GM12878 (cell line): ENCODE results near the gene DNAI7. TPM values are rescaled to one million over a fixed set of nuclear protein-coding genes. Genes with fewer than 3 reads are reported as not detected.

Experiments used
- ATAC-seq: fragments of 200-7000 bp; cut with Tn5 transposase; 3 replicates; pipeline ENCODE4 v1.9.1; 2020; ENCODE audit warnings: mild to moderate bottlenecking, moderate library complexity
- BruUV-seq: library from RNA; stranded (reverse); fragments of 400-500 nt; replicated peaks from 2 replicates; lab custom pipeline; 2021; lab: Mats Ljungman, UMichigan
- CTCF ChIA-PET: fragments of 300-600 bp; sonication (Branson Sonifier 250); formaldehyde crosslinking; extraction: SDS; loops from one replicate; lab custom pipeline; 2021; ENCODE audit warnings: inconsistent platforms; lab: Yijun Ruan, JAX
- POLR2A ChIA-PET: fragments of 350-600 bp; formaldehyde crosslinking; extraction: SDS; loops from one replicate; lab custom pipeline; 2021; ENCODE audit warnings: inconsistent platforms; lab: Charles Lee
- RAD21 ChIA-PET: fragments of 300-600 bp; sonication (Branson Sonifier 250); formaldehyde crosslinking; loops from one replicate; lab custom pipeline; 2023; ENCODE audit warnings: antibody characterized with exemption; ENCODE audit not compliant: unreplicated experiment; lab: Charles Lee
- SMC1A ChIA-PET: fragments of 300-600 bp; sonication (Branson Sonifier 250); formaldehyde crosslinking; loops from one replicate; lab custom pipeline; 2023; ENCODE audit not compliant: unreplicated experiment, uncharacterized antibody; lab: Charles Lee
- DNase-seq: peaks from one replicate; pipeline ENCODE4 v3.0.0-alpha.2; 2011; ENCODE audit warnings: low read depth, low spot score
- FAIRE-seq: peaks from 3 replicates; lab custom pipeline; 2011; peaks lifted over from hg19 to GRCh38; lab: Jason Lieb, UNC
- H2AFZ ChIP-seq: 2 replicates; pipeline ENCODE4 v1.6.0; 2011; ENCODE audit warnings: low read depth, low read length, control low read depth; ENCODE audit not compliant: control insufficient read depth
- H3K27ac ChIP-seq: 2 replicates; pipeline ENCODE4 v1.5.1; 2011; ENCODE audit warnings: control low read depth; ENCODE audit not compliant: control insufficient read depth, insufficient read depth
- H3K27me3 ChIP-seq, 2 experiments: replicated peaks in 1 of 2; 2 replicates each; pipeline versions ENCODE4 v1.6.0 to v1.6.1; 2011; ENCODE audit warnings: low read length in 1 of 2; ENCODE audit not compliant: control insufficient read depth in 2 of 2, insufficient read depth in 2 of 2
- H3K36me3 ChIP-seq, 2 experiments: 2 replicates each; pipeline ENCODE4 v1.5.1; 2011; ENCODE audit warnings: low read length in 1 of 2; ENCODE audit not compliant: control insufficient read depth in 2 of 2, insufficient read depth in 2 of 2
- H3K4me1 ChIP-seq: 2 replicates; pipeline ENCODE4 v1.6.1; 2011; ENCODE audit warnings: mild to moderate bottlenecking, low read length, moderate library complexity, mixed read lengths; ENCODE audit not compliant: control insufficient read depth, insufficient read depth
- H3K4me2 ChIP-seq: 2 replicates; pipeline ENCODE4 v1.6.0; 2011; ENCODE audit warnings: control low read depth; ENCODE audit not compliant: control insufficient read depth, insufficient read depth
- H3K4me3 ChIP-seq: fragments of 200-600 bp; sonication (generic); 2 replicates; pipeline ENCODE4 v1.5.1; 2016
- H3K79me2 ChIP-seq: 2 replicates; pipeline ENCODE4 v1.6.0; 2011; ENCODE audit warnings: low read length; ENCODE audit not compliant: control insufficient read depth, insufficient read depth
- H3K9ac ChIP-seq: 2 replicates; pipeline ENCODE4 v1.8.0; 2011; ENCODE audit warnings: low read length, control low read depth, mixed read lengths; ENCODE audit not compliant: control insufficient read depth, insufficient read depth
- H3K9me3 ChIP-seq: replicated peaks from 3 replicates; pipeline ENCODE4 v1.5.1; 2011; ENCODE audit warnings: mild to moderate bottlenecking, low read length; ENCODE audit not compliant: control insufficient read depth, insufficient read depth
- H4K20me1 ChIP-seq: 2 replicates; pipeline ENCODE4 v1.6.0; 2011; ENCODE audit not compliant: control insufficient read depth, insufficient read depth
- ASH2L ChIP-seq: fragments of 300-600, 200-600 bp; sonication (generic); IDR thresholded peaks from 2 replicates; pipeline ENCODE4 v1.6.1; 2017; ENCODE audit warnings: low read depth, mild to moderate bottlenecking, borderline replicate concordance
- CHD1 ChIP-seq: IDR thresholded peaks from 2 replicates; pipeline ENCODE4 v1.6.1; 2012; ENCODE audit warnings: low read depth, low read length, improper control_type of control experiment
- DPF2 ChIP-seq: fragments of 450-650 bp; IDR thresholded peaks from 2 replicates; pipeline ENCODE4 v1.6.1; 2017; ENCODE audit warnings: mild to moderate bottlenecking
- IKZF1 ChIP-seq: fragments of 450-650 bp; conservative IDR thresholded peaks from 2 replicates; pipeline ENCODE4 v1.6.1; 2017; ENCODE audit warnings: antibody characterized with exemption, mild to moderate bottlenecking
- MTA2 ChIP-seq: fragments of 450-650 bp; IDR thresholded peaks from 2 replicates; pipeline ENCODE4 v1.6.1; 2016; ENCODE audit warnings: low read depth, mild to moderate bottlenecking, moderate library complexity
- MTA3 ChIP-seq: IDR thresholded peaks from 2 replicates; pipeline ENCODE4 v1.6.1; 2012; ENCODE audit warnings: low read length, inconsistent platforms, borderline replicate concordance
- NR2F1 ChIP-seq: fragments of 450-650 bp; conservative IDR thresholded peaks from 2 replicates; pipeline ENCODE4 v1.6.1; 2017; ENCODE audit warnings: mild to moderate bottlenecking
- PML ChIP-seq: IDR thresholded peaks from 2 replicates; pipeline ENCODE4 v1.6.1; 2012; ENCODE audit warnings: low read length, inconsistent platforms
- ZNF622 ChIP-seq: fragments of 450-650 bp; IDR thresholded peaks from 2 replicates; pipeline ENCODE4 v1.6.1; 2017; ENCODE audit warnings: mild to moderate bottlenecking, inconsistent platforms
- WGBS: methylation state at CpG from one replicate; pipeline ENCODE4 v1.1.6; 2016; ENCODE audit warnings: low lambda C conversion rate; ENCODE audit not compliant: insufficient replicate concordance, insufficient coverage; ENCODE audit errors: missing lambda C conversion rate; 5-methylcytosine and 5-hydroxymethylcytosine counted together
- in situ Hi-C: fragments of 300-500 bp; cut with MboI; formaldehyde crosslinking; loops from 9 replicates; pipeline ENCODE4 v1.14.3; 2018; ENCODE audit warnings: mixed read lengths
- intact Hi-C: fragments of 100-400 bp; cut with micrococcal nuclease; formaldehyde crosslinking; loops from one replicate; pipeline ENCODE4 v1.14.2; 2022; ENCODE audit not compliant: unreplicated experiment
- polyA plus RNA-seq, 11 experiments: library from polyadenylated mRNA; depleted of rRNA in 4 of 11; unstranded in 6 of 11; stranded (reverse) in 5 of 11; fragments of >200 nt; fragmentation: Nextera tagmentation in 4 of 11; fragmentation: Illumina TruSeq in 1 of 11; extraction: Ambion mirVana in 4 of 11; extraction: Trizol in 1 of 11; gene quantifications; 1 replicate in 1 of 11; 2 replicates in 10 of 11; pipeline versions ENCODE4 v1.2.1 to v1.2.3, GENCODE V29; 2011 to 2016; ENCODE audit warnings: inconsistent platforms in 2 of 11, missing spikeins in 2 of 11, low read depth in 1 of 11
- total RNA-seq, 4 experiments: library from RNA; depleted of rRNA in 3 of 4; stranded (reverse); fragments of >200 nt in 3 of 4; fragmentation: Illumina TruSeq in 1 of 4; extraction: Trizol in 1 of 4; gene quantifications; 2 replicates each; pipeline versions ENCODE4 v1.2.1 to v1.2.3, GENCODE V29; 2013 to 2021
- TF ChIP-seq, protein P1 (sequence below): IDR thresholded peaks from 2 replicates; pipeline ENCODE4 v1.6.1; 2012; ENCODE audit warnings: low read depth, low read length, improper control_type of control experiment
- TF ChIP-seq, protein P2 (sequence below): fragments of 450-650 bp; IDR thresholded peaks from 2 replicates; pipeline ENCODE4 v1.6.1; 2017; ENCODE audit warnings: mild to moderate bottlenecking

Gene DNAI7
- total and polyA plus RNA-seq, 10 of the 15 experiments (the other 5 are each of a cell fraction or from before 2014, with no cell fraction given), result 0.05 to 0.48 (median 0.13) TPM; not detected in 4

DNA sequence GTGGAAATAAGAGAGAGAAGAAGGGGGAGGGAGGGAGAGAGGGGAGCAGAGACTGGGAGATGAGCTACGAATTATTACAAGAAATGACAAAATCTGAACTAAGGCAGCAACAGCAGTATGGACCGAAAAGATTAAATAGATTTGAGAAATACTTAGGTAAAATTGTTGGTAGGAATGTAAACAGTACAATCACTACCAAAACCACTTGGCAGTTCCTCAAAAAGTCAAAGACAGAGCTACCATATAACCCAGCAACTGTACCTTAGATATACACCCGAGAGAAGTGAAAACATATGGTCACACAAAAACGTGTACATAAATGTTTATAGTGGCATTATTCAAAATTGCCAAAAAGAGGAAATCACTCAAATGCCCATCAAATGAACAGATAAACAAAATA, 41.7 kb upstream of the DNAI7 start:
- POLR2A ChIA-PET, result interaction anchor here (0.5 to 1.0 kb wide), 2 partner anchors 21 to 164 kb away, joined by 3 to 5 read pairs; no protein-coding TSS in a partner anchor
- DNase-seq, result no peak
- RAD21 ChIA-PET, result interaction anchor here (1.2 kb wide), 1 partner anchor 19 kb away, joined by 3 read pairs; no protein-coding TSS in a partner anchor
- in situ Hi-C loops (no loop called here), intact Hi-C loops (no loop called here)
- WGBS, result 75% methylated on average over 4 of the region's 4 CpGs
- no peak overlapping the region for H3K27ac ChIP-seq
- TF ChIP-seq ZNF622, result no peak
- TF ChIP-seq MTA2, result no peak
- TF ChIP-seq CHD1, result no peak
- no peak for TF ChIP-seq PML
- TF ChIP-seq, protein P1, sequence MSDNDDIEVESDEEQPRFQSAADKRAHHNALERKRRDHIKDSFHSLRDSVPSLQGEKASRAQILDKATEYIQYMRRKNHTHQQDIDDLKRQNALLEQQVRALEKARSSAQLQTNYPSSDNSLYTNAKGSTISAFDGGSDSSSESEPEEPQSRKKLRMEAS, result no peak
- TF ChIP-seq ASH2L, result no peak
- no peak for TF ChIP-seq NR2F1
- no peak for TF ChIP-seq DPF2
- TF ChIP-seq IKZF1, result no peak
- TF ChIP-seq MTA3, result no peak
- TF ChIP-seq, protein P2, sequence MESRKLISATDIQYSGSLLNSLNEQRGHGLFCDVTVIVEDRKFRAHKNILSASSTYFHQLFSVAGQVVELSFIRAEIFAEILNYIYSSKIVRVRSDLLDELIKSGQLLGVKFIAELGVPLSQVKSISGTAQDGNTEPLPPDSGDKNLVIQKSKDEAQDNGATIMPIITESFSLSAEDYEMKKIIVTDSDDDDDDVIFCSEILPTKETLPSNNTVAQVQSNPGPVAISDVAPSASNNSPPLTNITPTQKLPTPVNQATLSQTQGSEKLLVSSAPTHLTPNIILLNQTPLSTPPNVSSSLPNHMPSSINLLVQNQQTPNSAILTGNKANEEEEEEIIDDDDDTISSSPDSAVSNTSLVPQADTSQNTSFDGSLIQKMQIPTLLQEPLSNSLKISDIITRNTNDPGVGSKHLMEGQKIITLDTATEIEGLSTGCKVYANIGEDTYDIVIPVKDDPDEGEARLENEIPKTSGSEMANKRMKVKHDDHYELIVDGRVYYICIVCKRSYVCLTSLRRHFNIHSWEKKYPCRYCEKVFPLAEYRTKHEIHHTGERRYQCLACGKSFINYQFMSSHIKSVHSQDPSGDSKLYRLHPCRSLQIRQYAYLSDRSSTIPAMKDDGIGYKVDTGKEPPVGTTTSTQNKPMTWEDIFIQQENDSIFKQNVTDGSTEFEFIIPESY, result no peak
- SMC1A ChIA-PET, result interaction anchor here (0.5 to 1.4 kb wide), 5 partner anchors 10 to 275 kb away, joined by 3 to 6 read pairs (median 4); no protein-coding TSS in a partner anchor
- no peak for FAIRE-seq
- peaks cover 3% of the 10 kb centered on the region for H3K79me2 ChIP-seq
- H3K4me3 ChIP-seq, result no peak overlapping the region
- no peak overlapping the region for H3K4me2 ChIP-seq
- H3K27me3 ChIP-seq, result no peaks in the 10 kb centered on the region
- CTCF ChIA-PET, result interaction anchor here (1.8 kb wide), 1 partner anchor 16 kb away, joined by 4 read pairs; no protein-coding TSS in a partner anchor
- no peak overlapping the region for H2AFZ ChIP-seq
- no peak for ATAC-seq
- no peak overlapping the region for H3K9ac ChIP-seq
- no peaks in the 10 kb centered on the region for H3K4me1 ChIP-seq
- peaks cover 0 to 8% of the 10 kb centered on the region in 2 experiments; a peak in 1 of 4 replicates for H3K36me3 ChIP-seq
- H4K20me1 ChIP-seq, result no peaks in the 10 kb centered on the region
- no TSS peak for BruUV-seq
- no peaks in the 10 kb centered on the region for H3K9me3 ChIP-seq
